GM18868 (cell line): ENCODE data around the gene CPT1B.
"Not testable (repeated sequence)": the region's sequence is repeated elsewhere in the genome, so short reads cannot be mapped to it uniquely, and the experiment has no call there.

ENCODE experiments used
- ATAC-seq: cut with Tn5 transposase; IDR thresholded peaks from one replicate; pipeline ENCODE4 v1.9.1; 2021; ENCODE audit warnings: mild to moderate bottlenecking, moderate library complexity; ENCODE audit not compliant: unreplicated experiment

Gene CPT1B

DNA sequence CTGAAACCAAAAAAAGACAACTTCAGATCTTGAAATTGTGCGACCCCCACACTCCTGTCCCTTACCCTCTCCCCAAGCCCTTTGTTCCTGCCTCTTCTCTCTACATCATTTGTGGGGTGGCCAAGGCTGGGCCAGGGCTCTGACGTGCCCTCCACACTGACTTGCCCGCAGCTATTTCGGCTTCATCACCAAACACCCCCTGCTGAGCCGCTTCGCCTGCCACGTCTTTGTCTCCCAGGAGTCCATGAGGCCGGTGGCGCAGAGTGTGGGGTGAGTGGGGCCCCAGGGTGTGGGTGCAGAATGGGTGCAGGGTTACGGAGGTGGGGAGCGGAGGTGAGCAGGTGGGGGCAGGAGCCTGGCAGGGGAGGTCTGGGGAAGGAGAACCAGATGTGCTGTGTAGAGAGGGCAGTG, 31.8 kb upstream of the CPT1B start:
- no peak for ATAC-seq

DNA sequence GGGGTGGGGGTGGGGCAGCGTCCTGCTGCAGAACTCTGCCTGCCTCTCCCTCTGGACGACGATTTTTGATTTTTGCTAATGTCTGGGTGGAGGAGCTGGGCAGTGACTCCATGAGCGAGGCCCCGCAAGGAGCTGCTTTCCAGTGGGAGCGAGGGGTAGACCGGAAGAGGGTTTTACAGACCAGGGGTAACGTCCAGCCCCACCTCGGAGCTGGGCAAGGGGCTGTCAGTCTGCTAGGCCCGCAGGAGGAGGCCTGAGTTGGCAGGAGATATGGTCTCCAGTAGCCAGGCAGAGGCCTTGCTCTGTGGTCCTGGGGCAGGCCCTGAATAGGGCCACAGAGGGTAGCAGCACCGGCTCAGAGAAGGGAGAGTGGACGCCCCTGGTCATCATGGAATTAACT, 31.4 kb upstream of the CPT1B start:
- no peak for ATAC-seq

DNA sequence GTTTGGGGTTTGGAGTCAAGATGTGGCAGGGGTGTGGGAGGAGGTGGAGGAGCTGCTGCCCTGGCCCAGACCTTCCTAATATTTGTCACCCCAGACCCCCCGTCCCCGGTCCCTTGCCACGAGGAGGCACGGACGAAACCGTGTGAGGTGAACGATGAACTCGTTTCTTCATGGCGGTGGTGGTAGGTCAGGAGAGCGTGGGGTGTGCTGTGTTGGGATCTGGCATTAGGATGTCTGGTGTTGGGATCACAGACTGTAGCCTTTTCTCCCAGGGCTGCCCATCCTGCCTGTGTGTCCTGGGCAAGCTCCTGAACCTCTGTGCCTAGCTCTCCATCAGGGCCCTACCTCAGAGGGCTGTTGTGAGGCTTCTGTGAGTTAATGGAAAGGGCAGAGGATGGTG, 30.8 kb upstream of the CPT1B start:
- no peak for ATAC-seq

- not testable (repeated sequence) for ATAC-seq
Measured at GRCh38 chr22:50608058-50608840, 30.0 kb upstream of the CPT1B start.

DNA sequence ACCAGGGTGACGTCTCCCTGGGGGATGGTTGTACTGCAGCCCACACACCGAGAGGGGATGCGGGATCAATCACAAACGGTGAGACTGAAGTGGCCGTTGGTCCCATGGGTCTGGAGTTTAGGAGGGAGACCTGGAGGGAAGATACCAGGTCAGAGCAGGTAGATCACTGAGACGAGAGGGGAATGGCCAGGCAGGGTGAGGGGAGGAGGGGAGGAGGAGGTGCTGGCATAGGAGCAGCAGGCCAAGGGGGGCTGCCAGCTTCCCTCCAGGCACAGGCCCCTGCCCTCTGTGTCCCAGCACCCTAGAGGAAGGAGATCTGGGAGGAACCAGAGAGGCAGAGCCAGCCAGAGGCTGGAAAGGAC, 29.4 kb upstream of the CPT1B start:
- no peak for ATAC-seq

DNA sequence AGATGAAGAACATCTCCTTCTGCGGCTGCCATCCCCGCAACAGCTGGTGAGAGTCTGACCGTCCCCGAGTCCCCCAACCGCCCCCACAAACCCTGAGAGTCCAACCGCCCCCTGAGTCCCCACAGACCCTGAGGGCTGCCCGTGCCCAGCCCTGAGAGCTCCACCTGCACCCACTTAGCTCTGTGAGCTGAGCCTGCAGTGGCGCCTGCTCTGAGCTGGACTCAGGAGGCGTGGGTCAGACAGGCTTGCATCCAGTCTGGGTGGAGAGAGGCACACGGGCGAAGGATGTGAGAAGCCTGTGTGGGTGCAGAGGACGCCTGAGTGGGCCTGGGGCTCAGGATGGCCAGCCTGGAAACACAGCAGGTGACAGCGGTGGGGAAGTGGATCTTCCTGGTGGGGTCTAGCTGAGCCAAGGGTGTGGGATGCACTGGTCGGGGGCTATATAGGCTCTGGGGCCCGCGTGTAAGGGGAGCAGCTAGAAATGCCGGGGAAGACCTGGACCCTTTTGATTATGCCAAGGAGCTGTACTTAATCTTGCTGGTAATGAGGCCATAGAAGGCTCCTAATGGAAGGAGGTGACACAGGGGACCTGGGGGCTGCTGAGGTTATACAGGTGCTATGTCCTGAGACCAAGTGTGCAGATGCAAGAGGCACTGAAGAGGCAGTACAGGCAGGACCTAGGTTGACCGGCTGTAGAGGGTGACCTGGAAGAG, 28.9 kb upstream of the CPT1B start:
- ATAC-seq = no peak

GRCh38 chr22:50606165-50606945, 28.1 kb upstream of the CPT1B start:
- ATAC-seq = no peak

DNA sequence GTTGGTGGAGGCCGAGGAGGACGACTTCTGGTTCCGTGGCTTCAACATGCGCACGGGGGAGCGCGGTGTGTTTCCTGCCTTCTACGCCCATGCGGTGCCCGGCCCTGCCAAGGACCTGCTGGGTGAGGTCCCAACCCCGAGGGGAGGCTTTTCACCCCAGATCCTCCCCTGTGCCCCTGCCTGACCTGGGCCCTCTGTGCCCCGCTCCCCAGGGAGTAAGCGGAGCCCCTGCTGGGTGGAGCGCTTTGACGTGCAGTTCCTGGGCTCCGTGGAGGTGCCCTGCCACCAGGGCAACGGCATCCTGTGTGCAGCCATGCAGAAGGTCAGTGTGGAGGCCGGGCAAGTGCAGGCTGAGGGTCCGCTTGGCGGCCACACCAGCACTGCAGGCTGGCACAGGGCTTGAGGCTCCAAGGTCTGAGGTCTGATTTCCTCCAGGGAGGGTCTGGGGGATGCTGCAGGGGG, 27.4 kb upstream of the CPT1B start:
- no peak for ATAC-seq

GRCh38 chr22:50605002-50605612, 26.9 kb upstream of the CPT1B start:
- ATAC-seq = no peak

GRCh38 chr22:50604256-50605001, 26.2 kb upstream of the CPT1B start:
- no peak for ATAC-seq

- ATAC-seq = no peak
Measured at GRCh38 chr22:50603511-50604255, 25.5 kb upstream of the CPT1B start.

DNA sequence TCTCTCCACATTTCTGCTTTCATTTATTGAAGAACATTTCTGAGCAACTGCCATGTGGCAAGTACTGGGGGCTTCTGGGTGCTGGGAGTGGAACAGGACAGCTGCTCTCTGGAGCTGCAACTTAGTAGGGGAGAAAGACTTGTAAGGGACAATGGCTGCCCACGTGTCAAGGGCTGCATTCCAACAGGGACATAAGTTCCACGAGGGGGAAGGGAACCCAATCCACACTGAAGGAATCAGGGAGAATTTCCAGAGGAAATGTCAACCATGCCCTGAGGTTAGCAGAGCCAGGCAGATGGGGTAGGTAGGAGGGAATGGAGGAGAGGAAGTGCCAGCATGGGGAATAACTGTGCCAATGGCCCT, 24.1 kb upstream of the CPT1B start:
- no peak for ATAC-seq

GRCh38 chr22:50601669-50602337, 23.6 kb upstream of the CPT1B start:
- no peak for ATAC-seq

DNA sequence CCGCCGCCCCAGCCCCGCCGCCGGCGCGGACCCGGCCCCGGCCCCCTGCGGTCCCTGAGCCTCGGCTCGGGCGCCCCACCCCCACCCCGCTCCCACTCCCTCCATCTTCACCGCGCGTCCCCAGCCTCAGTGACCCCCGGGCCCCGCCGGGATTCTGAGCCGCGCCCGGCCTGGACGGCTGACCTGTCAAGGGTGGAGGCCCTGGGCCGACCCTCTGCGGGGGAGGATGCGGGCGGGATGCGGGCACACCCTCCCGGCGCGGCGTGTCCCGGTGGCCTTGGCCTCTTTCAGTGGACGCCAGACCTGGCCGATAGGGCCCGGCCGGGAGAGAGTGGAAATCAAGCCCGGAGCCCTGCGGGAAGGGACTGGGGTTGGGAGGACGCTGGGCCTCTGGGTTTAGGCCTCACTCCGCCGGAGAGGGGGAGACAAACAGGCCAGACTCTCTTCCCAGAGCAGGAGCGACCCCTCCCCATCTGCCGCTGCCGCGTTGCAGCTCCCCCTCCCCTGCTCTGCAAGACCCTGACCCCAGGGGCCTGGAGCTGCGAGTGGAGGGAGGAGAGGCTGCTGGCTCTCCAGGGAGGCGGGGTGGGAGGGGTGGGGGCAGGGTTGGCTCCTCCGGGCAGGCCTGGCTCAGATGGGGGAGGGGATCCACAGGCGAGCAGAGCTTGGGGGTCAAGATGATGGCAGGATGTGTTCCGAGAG, 22.9 kb upstream of the CPT1B start:
- no peak for ATAC-seq

DNA sequence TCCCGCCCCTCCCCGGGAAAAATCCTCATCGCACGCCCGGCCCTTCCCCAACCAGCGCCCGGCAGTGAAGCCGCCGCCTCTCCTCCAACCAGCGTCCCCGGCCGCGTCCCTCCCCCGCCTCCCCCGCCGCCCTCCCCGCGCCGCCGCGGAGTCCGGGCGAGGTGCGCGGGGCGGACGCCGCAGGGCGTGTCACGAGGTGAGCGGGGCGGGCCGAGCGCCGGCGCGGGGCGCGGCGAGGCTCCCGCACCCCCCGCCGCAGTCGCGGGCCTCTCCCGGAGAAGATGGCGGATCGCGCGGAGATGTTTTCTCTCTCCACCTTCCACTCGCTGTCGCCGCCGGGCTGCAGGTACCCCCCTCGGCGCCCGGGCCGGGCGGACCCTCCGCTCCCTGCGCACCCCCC, 22.3 kb upstream of the CPT1B start, which contains the start of gene MAPK8IP2:
MAPK8IP2 (plus strand) TSS at position 256 of the 400 bp plus-strand sequence; CDS start at position 282, 26 bp downstream.
- ATAC-seq = no peak

- no peak for ATAC-seq
Measured at GRCh38 chr22:50599816-50600455, 21.7 kb upstream of the CPT1B start.

GRCh38 chr22:50597097-50597496, 18.9 kb upstream of the CPT1B start:
- no peak for ATAC-seq

- ATAC-seq = no peak
Measured at GRCh38 chr22:50595189-50595588, 17.0 kb upstream of the CPT1B start.
